ENCODE measurements around the gene CUX1. TPM values are rescaled to one million over a fixed set of nuclear protein-coding genes. Genes with fewer than 3 reads are reported as not detected.
"Not testable (repeated sequence)": the region's sequence is repeated elsewhere in the genome, so short reads cannot be mapped to it uniquely, and the experiment has no call there.

CUX1 gene
- total RNA-seq, 1 donor from 2014 or later: 40.5 TPM

GRCh38 chr7:101845974-101846373 is 28.5 kb downstream of the CUX1 start:
- FAIRE-seq (no peak), DNase-seq (ENCODE audit: low read depth) (no peak)
- H3K4me3 ChIP-seq (ENCODE audit: low read depth, low read length): no peak overlapping the region
- no peaks in the 10 kb centered on the region for H3K27me3 ChIP-seq (ENCODE audit: control insufficient read depth, insufficient read depth, low read length)
- no peaks in the 10 kb centered on the region for H3K36me3 ChIP-seq (ENCODE audit: control insufficient read depth, insufficient read depth, low read length)
- no peak for TF ChIP-seq CTCF (IDR thresholded peaks at IDR 0.05; ENCODE audit: insufficient read depth, low read length, severe bottlenecking)

- no peak for FAIRE-seq
- H3K4me3 ChIP-seq (ENCODE audit: low read depth, low read length): no peak overlapping the region
- TF ChIP-seq CTCF (IDR thresholded peaks at IDR 0.05; ENCODE audit: insufficient read depth, low read length, severe bottlenecking): no peak
Observed at GRCh38 chr7:101846800-101847538, 29.5 kb downstream of the CUX1 start.

GRCh38 chr7:101848208-101848951 is 31.0 kb downstream of the CUX1 start:
- DNase-seq (ENCODE audit: low read depth) (no peak), FAIRE-seq (no peak)
- Histone ChIP-seq H3K36me3 (ENCODE audit: control insufficient read depth, insufficient read depth, low read length) (no peaks in the 10 kb centered on the region), H3K4me3 (ENCODE audit: low read depth, low read length) (no peak overlapping the region), H3K27me3 (ENCODE audit: control insufficient read depth, insufficient read depth, low read length) (no peaks in the 10 kb centered on the region)
- no peak for TF ChIP-seq CTCF (IDR thresholded peaks at IDR 0.05; ENCODE audit: insufficient read depth, low read length, severe bottlenecking)

More at GRCh38 chr7:101846800-101847538, 29.5 kb downstream of the CUX1 start:
- Histone ChIP-seq H3K36me3 (ENCODE audit: control insufficient read depth, insufficient read depth, low read length) (no peaks in the 10 kb centered on the region), H3K27me3 (ENCODE audit: control insufficient read depth, insufficient read depth, low read length) (no peaks in the 10 kb centered on the region)
- no peak for DNase-seq (ENCODE audit: low read depth)

GRCh38 chr7:101849314-101849713 is 31.9 kb downstream of the CUX1 start:
- not testable (repeated sequence) for FAIRE-seq; DNase-seq (ENCODE audit: low read depth); H3K36me3 ChIP-seq (ENCODE audit: control insufficient read depth, insufficient read depth, low read length); H3K27me3 ChIP-seq (ENCODE audit: control insufficient read depth, insufficient read depth, low read length); H3K4me3 ChIP-seq (ENCODE audit: low read depth, low read length)

- not testable (repeated sequence) for H3K36me3 ChIP-seq (ENCODE audit: control insufficient read depth, insufficient read depth, low read length); DNase-seq (ENCODE audit: low read depth); H3K4me3 ChIP-seq (ENCODE audit: low read depth, low read length); H3K27me3 ChIP-seq (ENCODE audit: control insufficient read depth, insufficient read depth, low read length); FAIRE-seq
Observed at GRCh38 chr7:101852364-101852763, 34.9 kb downstream of the CUX1 start.

- no peak for FAIRE-seq
Observed at GRCh38 chr7:101853684-101854083, 36.3 kb downstream of the CUX1 start.

More at GRCh38 chr7:101853684-101854083, 36.3 kb downstream of the CUX1 start:
- TF ChIP-seq CTCF (IDR thresholded peaks at IDR 0.05; ENCODE audit: insufficient read depth, low read length, severe bottlenecking): no peak
- no peak for DNase-seq (ENCODE audit: low read depth)
- no peaks in the 10 kb centered on the region for H3K27me3 ChIP-seq (ENCODE audit: control insufficient read depth, insufficient read depth, low read length)
- no peaks in the 10 kb centered on the region for H3K36me3 ChIP-seq (ENCODE audit: control insufficient read depth, insufficient read depth, low read length)
- H3K4me3 ChIP-seq (ENCODE audit: low read depth, low read length): no peak overlapping the region
